HS-27A (cell line): ENCODE results near the gene GPRIN3.
"Not testable (repeated sequence)": the region's sequence is repeated elsewhere in the genome, so short reads cannot be mapped to it uniquely, and the experiment has no call there.

Experiments used
- DNase-seq: peaks from one replicate; pipeline ENCODE4 v3.0.0-alpha.2; 2012; ENCODE audit warnings: low read depth, missing footprints

GPRIN3 gene

DNA sequence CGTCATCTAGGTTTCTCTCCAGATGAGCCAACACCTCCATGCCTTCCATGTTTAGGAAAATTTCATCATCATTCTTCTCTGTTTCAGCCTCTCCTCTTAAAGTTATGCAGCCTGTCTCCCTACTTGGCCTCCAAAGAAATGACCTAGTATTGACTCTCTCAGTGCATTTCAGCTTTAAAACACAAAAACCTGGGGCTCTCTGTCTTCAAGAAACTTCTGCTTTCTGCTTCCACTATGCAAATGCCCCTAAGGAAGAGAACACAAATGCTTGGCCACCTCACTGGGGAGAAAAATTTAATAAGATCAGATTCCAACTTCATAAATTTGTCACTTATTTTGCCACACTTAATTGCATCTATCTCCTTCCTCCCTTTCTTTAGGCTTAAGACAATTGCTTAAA, 93.3 kb downstream of the GPRIN3 start:
- no peak for DNase-seq

DNA sequence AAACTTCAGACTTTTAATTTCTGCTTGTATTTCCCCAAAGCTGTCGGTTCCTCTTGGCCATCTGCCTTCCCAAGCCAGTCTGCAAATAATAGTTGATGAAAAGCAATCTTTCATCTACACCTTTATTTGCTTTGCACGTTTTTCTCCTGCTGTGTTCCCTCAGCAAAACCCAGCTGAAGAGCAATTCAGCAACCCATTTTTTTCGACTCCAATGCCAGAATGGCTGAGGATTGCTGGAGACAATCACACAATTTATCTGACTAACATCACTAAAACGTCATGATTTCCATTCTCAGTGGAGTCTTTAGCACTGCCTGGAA, 94.3 kb downstream of the GPRIN3 start:
- no peak for DNase-seq

- no peak for DNase-seq
Observed at GRCh38 chr4:89212666-89213381, 94.8 kb downstream of the GPRIN3 start.

DNA sequence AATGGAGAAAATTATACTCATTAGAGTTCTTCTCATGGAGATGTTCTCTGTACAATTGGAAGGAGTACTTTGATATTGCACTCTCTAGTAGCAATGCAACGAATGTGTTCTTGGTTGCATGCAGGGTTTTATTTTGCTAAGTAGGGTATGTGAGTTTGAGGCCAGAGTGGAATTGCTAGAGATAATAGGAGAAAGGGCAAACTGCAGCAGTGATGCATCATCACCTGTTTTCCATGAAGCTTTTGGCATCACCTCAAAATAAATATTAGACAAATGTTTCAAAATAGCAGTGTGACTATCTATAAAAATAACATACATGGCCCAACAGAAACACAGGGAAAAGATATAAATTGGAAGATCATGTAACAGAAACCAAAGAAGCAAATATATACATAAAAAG, 103.0 kb downstream of the GPRIN3 start:
- no peak for DNase-seq

DNA sequence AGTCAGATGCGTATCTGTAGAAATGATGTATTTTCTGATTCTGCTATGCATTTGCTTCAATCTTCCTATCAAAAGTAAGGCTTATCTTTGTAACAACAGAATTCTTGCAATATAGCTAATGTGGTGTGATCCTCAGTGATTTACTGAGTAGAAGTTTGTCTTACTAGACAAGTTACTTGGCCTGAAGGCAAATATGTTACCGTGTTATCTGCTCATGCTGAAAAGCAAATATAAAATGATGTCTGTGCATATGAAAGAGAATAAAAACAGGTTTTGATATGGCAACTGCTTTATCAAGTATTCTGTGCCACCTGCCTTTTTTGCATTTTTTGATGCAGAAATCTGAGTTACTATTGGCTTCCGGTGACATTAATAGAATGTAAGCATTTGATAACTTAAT, 103.7 kb downstream of the GPRIN3 start:
- no peak for DNase-seq

DNA sequence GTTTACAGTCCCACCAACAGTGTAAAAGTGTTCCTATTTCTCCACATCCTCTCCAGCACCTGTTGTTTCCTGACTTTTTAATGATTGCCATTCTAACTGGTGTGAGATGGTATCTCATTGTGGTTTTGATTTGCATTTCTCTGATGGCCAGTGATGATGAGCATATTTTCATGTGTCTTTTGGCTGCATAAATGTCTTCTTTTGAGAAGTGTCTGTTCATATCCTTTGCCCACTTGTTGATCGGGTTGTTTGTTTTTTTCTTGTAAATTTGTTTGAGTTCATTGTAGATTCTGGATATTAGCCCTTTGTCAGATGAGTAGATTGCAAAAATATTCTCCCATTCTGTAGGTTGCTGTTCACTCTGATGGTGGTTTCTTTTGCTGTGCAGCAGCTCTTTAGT, 108.2 kb downstream of the GPRIN3 start:
- DNase-seq: not testable (repeated sequence)

DNA sequence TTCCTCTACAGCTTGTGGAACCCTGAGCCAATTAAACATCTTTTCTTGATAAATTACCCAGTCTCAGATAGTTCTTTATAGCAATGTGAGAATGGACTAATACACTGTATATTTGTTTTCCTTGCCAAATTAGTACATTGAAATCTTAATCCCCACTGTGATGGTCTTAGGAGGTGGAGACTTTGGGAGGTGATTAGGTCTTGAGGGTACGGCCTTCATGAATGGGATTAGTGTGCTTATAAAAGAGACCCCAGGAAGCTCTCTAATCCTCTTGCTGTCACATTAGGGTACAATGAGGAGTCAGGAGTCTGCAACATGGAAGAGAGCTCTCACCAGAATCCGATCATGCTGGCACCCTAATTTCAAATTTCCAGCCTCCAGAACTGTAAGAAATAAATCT, 109.7 kb downstream of the GPRIN3 start:
- no peak for DNase-seq

GRCh38 chr4:89196745-89197144, 110.9 kb downstream of the GPRIN3 start:
- DNase-seq: no peak

GRCh38 chr4:89196056-89196674, 111.4 kb downstream of the GPRIN3 start:
- DNase-seq: no peak

DNA sequence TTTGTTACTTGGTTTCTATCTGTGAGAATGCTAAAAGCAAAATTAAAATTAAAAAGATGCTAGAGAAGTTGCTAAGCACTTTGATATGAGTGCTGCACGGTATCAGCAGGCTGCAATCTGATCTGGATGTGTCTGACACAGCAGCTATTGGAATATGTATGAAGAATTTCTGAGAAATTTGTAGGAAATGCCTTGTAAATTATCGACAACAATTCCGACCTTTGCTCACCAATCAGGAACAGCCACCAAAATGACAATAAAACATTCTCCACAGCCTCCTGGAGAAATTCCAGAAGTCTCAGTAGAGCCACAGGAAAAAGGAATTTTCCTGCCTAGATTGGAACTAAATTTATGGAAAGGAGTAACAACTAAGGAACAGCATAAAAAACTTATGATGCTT, 113.8 kb downstream of the GPRIN3 start:
- DNase-seq: no peak
